ENCODE results near the gene DNAH10.

DNA sequence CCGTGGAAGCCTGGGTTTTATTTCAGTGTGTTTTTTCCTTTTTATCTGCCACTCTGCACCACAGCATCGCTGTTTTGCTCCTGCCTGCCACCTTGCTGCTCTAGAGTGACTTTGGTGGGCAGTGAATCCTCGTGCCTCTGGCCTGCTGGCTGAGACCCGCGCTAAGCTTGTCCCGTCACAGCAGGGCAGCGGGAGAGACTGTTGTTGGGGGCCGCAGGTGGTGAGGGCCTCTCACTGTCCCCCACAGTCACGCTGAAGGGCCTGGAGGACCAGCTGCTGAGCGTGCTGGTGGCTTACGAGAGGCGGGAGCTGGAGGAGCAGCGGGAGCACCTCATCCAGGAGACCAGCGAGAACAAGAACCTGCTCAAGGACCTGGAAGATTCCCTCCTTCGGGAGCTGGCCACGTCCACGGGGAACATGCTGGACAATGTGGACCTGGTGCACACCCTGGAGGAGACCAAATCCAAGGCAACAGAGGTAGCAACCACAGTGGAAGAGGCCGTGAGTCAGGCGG lies 155.3 kb downstream of the DNAH10 start:
- TF ChIP-seq, protein P1, sequence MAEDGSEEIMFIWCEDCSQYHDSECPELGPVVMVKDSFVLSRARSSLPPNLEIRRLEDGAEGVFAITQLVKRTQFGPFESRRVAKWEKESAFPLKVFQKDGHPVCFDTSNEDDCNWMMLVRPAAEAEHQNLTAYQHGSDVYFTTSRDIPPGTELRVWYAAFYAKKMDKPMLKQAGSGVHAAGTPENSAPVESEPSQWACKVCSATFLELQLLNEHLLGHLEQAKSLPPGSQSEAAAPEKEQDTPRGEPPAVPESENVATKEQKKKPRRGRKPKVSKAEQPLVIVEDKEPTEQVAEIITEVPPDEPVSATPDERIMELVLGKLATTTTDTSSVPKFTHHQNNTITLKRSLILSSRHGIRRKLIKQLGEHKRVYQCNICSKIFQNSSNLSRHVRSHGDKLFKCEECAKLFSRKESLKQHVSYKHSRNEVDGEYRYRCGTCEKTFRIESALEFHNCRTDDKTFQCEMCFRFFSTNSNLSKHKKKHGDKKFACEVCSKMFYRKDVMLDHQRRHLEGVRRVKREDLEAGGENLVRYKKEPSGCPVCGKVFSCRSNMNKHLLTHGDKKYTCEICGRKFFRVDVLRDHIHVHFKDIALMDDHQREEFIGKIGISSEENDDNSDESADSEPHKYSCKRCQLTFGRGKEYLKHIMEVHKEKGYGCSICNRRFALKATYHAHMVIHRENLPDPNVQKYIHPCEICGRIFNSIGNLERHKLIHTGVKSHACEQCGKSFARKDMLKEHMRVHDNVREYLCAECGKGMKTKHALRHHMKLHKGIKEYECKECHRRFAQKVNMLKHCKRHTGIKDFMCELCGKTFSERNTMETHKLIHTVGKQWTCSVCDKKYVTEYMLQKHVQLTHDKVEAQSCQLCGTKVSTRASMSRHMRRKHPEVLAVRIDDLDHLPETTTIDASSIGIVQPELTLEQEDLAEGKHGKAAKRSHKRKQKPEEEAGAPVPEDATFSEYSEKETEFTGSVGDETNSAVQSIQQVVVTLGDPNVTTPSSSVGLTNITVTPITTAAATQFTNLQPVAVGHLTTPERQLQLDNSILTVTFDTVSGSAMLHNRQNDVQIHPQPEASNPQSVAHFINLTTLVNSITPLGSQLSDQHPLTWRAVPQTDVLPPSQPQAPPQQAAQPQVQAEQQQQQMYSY (CRISPR knock-in tag; IDR thresholded peaks at IDR 0.05) = no peak
- TF ChIP-seq, protein P2, sequence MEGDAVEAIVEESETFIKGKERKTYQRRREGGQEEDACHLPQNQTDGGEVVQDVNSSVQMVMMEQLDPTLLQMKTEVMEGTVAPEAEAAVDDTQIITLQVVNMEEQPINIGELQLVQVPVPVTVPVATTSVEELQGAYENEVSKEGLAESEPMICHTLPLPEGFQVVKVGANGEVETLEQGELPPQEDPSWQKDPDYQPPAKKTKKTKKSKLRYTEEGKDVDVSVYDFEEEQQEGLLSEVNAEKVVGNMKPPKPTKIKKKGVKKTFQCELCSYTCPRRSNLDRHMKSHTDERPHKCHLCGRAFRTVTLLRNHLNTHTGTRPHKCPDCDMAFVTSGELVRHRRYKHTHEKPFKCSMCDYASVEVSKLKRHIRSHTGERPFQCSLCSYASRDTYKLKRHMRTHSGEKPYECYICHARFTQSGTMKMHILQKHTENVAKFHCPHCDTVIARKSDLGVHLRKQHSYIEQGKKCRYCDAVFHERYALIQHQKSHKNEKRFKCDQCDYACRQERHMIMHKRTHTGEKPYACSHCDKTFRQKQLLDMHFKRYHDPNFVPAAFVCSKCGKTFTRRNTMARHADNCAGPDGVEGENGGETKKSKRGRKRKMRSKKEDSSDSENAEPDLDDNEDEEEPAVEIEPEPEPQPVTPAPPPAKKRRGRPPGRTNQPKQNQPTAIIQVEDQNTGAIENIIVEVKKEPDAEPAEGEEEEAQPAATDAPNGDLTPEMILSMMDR (IDR thresholded peaks at IDR 0.05 in 2 of 3, conservative IDR thresholded peaks at IDR 0.05 in 1 of 3; ENCODE audit: control insufficient read depth in 2 of 3, extremely low read depth in 1 of 3, insufficient read depth in 1 of 3, low read depth in 3 of 3, low read length in 3 of 3) = no peak
- TF ChIP-seq GABPA (IDR thresholded peaks at IDR 0.05; ENCODE audit: low read depth) (no peak), NR2C1 (IDR thresholded peaks at IDR 0.05) (no peak), WRNIP1 (IDR thresholded peaks at IDR 0.05; ENCODE audit: borderline replicate concordance, low read depth, low read length) (no peak), EP300 (IDR thresholded peaks at IDR 0.05; ENCODE audit: borderline replicate concordance in 1 of 2, control insufficient read depth in 1 of 2, low read depth in 2 of 2, low read length in 2 of 2) (no peak), EED (IDR thresholded peaks at IDR 0.05; ENCODE audit: low read depth) (no peak), SRF (IDR thresholded peaks at IDR 0.05; ENCODE audit: low read depth in 2 of 2, low read length in 2 of 2) (no peak)
- TF ChIP-seq, protein P3, sequence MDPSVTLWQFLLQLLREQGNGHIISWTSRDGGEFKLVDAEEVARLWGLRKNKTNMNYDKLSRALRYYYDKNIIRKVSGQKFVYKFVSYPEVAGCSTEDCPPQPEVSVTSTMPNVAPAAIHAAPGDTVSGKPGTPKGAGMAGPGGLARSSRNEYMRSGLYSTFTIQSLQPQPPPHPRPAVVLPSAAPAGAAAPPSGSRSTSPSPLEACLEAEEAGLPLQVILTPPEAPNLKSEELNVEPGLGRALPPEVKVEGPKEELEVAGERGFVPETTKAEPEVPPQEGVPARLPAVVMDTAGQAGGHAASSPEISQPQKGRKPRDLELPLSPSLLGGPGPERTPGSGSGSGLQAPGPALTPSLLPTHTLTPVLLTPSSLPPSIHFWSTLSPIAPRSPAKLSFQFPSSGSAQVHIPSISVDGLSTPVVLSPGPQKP (IDR thresholded peaks at IDR 0.05; ENCODE audit: low read depth, low read length) = no peak
